Pancreas (tissue), 10 donors: ENCODE results near the gene AJUBA. TPM values are rescaled to one million over a fixed set of nuclear protein-coding genes. Genes with fewer than 3 reads are reported as not detected.
"Not testable (repeated sequence)": the region's sequence is repeated elsewhere in the genome, so short reads cannot be mapped to it uniquely, and the experiment has no call there.

Experiments
- ATAC-seq, 4 donors: fragments of 200-7000 bp; cut with Tn5 transposase; one replicate each; pipeline versions ENCODE4 v1.8.0 to v1.9.1; 2020; ENCODE audit warnings: mild to moderate bottlenecking in 4 of 4, moderate library complexity in 4 of 4
- DNase-seq, 6 donors: peaks; one replicate each; pipeline ENCODE4 v3.0.0-alpha.2; 2020
- FAIRE-seq: peaks from 2 replicates; lab custom pipeline; 2012; peaks lifted over from hg19 to GRCh38; lab: Jason Lieb, UNC
- H3K27ac ChIP-seq, 4 donors: fragments of 200-600 bp; sonication (generic); 1 replicate in 3 of 4; 2 replicates in 1 of 4; pipeline versions ENCODE4 v1.5.0 to v1.8.0; 2020
- H3K27me3 ChIP-seq, 4 donors: fragments of 200-600 bp; one replicate each; pipeline ENCODE4 v1.8.0; 2021
- H3K36me3 ChIP-seq, 3 donors: fragments of 200-600 bp; sonication (generic) in 1 of 3; one replicate each; pipeline versions ENCODE4 v1.5.0 to v1.8.0; 2020 to 2021
- H3K4me1 ChIP-seq, 3 donors: fragments of 200-600 bp; one replicate each; pipeline ENCODE4 v1.8.0; 2021
- H3K4me3 ChIP-seq, 4 donors: fragments of 200-600 bp; sonication (generic) in 2 of 4; one replicate each; pipeline versions ENCODE4 v1.5.0 to v1.8.0; 2020 to 2021
- H3K9me3 ChIP-seq, 4 donors: fragments of 200-600 bp; one replicate each; pipeline ENCODE4 v1.8.0; 2021
- CTCF ChIP-seq, 4 donors: fragments of 200-600 bp; sonication (generic) in 3 of 4; IDR thresholded peaks; one replicate each; pipeline versions ENCODE4 v1.5.0 to v1.8.0; 2021; ENCODE audit warnings: antibody characterized with exemption in 4 of 4
- WGBS, 2 donors: extraction: QIAGEN DNeasy Blood & Tissue Kit; methylation state at CpG; one replicate each; pipeline ENCODE4 v1.1.7; 2013; 5-methylcytosine and 5-hydroxymethylcytosine counted together
- intact Hi-C, 3 donors: fragments of 100-400 bp; cut with DNase I; formaldehyde crosslinking; loops; one replicate each; pipeline versions ENCODE4 v1.11.1 to v1.14.2; 2022
- polyA plus RNA-seq, 2 donors: library from polyadenylated mRNA; stranded (reverse); fragments of 200-250 nt; gene quantifications; one replicate each; pipeline ENCODE4 v1.2.3, GENCODE V29; 2013
- total RNA-seq, 6 donors: library from RNA; stranded (reverse); fragmentation: NEBNext Ultra II Directional in 4 of 6; extraction: Animal tissue kit (Norgen Biotek cat#: 25700) in 4 of 6; gene quantifications; one replicate each; pipeline versions ENCODE4 v1.2.1 to v1.2.4, GENCODE V29; 2021 to 2023
- donor health status: healthy with polysubstance abuse.
- donor health status: DM: no; HTN: no; CAD: no; lungs with moderate emphysema.
- donor health status: DM: no; HTN: no; CAD: no.
- donor health status: control.
- donor health status: control.
- donor health status: Bipolar disorder and iron deficiency.
- donor health status: DM: yes; HTN: yes; CAD: no.
- donor health status: DM: no; HTN: no; CAD: no.
- donor health status: DM: no; HTN: no; CAD: no.
- donor health status: DM: yes; HTN: yes; CAD: no.

Gene AJUBA
- total and polyA plus RNA-seq, 8 donors, result 5.4 to 17.8 (median 9.1) TPM

- Histone ChIP-seq H3K27ac (peak overlapping the region; percentile 88 to 97 (median 94)), H3K27me3 (no peaks in the 10 kb centered on the region), H3K4me1 (peaks cover 4 to 17% (median 10%) of the 10 kb centered on the region in 3 donors), H3K36me3 (no peaks in the 10 kb centered on the region), H3K9me3 (no peaks in the 10 kb centered on the region), H3K4me3 (peak overlapping the region; percentile 52 to 73 (median 66))
- TF ChIP-seq CTCF (IDR thresholded peaks at IDR 0.05), result no peak
- FAIRE-seq, result peak; percentile 63
- peak; percentile 95 to 98 (median 96) for ATAC-seq
- intact Hi-C loops, result no loop called here
- peak; percentile 93 to 97 (median 96) for DNase-seq
- 0% methylated on average over 59 to 62 of the region's 62 CpGs for WGBS, 2 donors
Observed at GRCh38 chr14:23006544-23007419, 24.4 kb upstream of the AJUBA start.

- intact Hi-C loops, result no loop called here
- peak overlapping the region; percentile 52 to 73 (median 66) for H3K4me3 ChIP-seq
Observed at GRCh38 chr14:23006188-23006534, 23.8 kb upstream of the AJUBA start.

GRCh38 chr14:23005451-23006187, 23.3 kb upstream of the AJUBA start:
- peak overlapping the region in 1 of 4 donors; percentile 68 for H3K4me3 ChIP-seq
- FAIRE-seq (no peak), DNase-seq (no peak), ATAC-seq (no peak)
- H3K36me3 ChIP-seq, result no peaks in the 10 kb centered on the region
- no peaks in the 10 kb centered on the region for H3K27me3 ChIP-seq
- peaks cover 4 to 17% (median 10%) of the 10 kb centered on the region in 3 donors for H3K4me1 ChIP-seq
- no peak for TF ChIP-seq CTCF (IDR thresholded peaks at IDR 0.05)
- WGBS, 2 donors, result 65 to 69% methylated on average over 3 of the region's 3 CpGs
- no peaks in the 10 kb centered on the region for H3K9me3 ChIP-seq
- peak overlapping the region in 3 of 4 donors; percentile 94 to 97 (median 95) for H3K27ac ChIP-seq
- intact Hi-C loops, result no loop called here

More at GRCh38 chr14:23006188-23006534, 23.8 kb upstream of the AJUBA start:
- H3K4me1 ChIP-seq, result peaks cover 4 to 17% (median 10%) of the 10 kb centered on the region in 3 donors
- H3K9me3 ChIP-seq, result no peaks in the 10 kb centered on the region
- no peaks in the 10 kb centered on the region for H3K36me3 ChIP-seq
- DNase-seq (no peak), FAIRE-seq (no peak), ATAC-seq (peak in 2 of 4 donors; percentile 0 to 3)
- H3K27ac ChIP-seq, result peak overlapping the region; percentile 88 to 97 (median 94)
- no peak for TF ChIP-seq CTCF (IDR thresholded peaks at IDR 0.05)
- WGBS, 2 donors, result 21 to 25% methylated on average over 5 of the region's 5 CpGs
- no peaks in the 10 kb centered on the region for H3K27me3 ChIP-seq

- H3K36me3 ChIP-seq, ATAC-seq, intact Hi-C loops, H3K9me3 ChIP-seq, H3K4me3 ChIP-seq, FAIRE-seq, H3K27ac ChIP-seq, H3K27me3 ChIP-seq, DNase-seq: not testable (repeated sequence)
- H3K4me1 ChIP-seq, result peaks cover 4 to 12% (median 10%) of the 10 kb centered on the region in 3 donors
- 95 to 97% methylated on average over 4 of the region's 4 CpGs for WGBS, 2 donors
Observed at GRCh38 chr14:23004274-23004673, 21.9 kb upstream of the AJUBA start.

- Histone ChIP-seq H3K9me3 (no peaks in the 10 kb centered on the region), H3K4me3 (no peak overlapping the region), H3K27me3 (no peaks in the 10 kb centered on the region), H3K36me3 (no peaks in the 10 kb centered on the region), H3K27ac (no peak overlapping the region), H3K4me1 (peaks cover 4 to 11% (median 10%) of the 10 kb centered on the region in 3 donors)
- no peak for ATAC-seq
- intact Hi-C loops, result no loop called here
- no peak for FAIRE-seq
- 93 to 99% methylated on average over 3 of the region's 3 CpGs for WGBS, 2 donors
- DNase-seq, result no peak
- TF ChIP-seq CTCF (IDR thresholded peaks at IDR 0.05), result no peak
Observed at GRCh38 chr14:23002592-23002991, 20.2 kb upstream of the AJUBA start.
